Measurements from ENCODE around the gene ITIH3.
"Not testable (repeated sequence)": the region's sequence is repeated elsewhere in the genome, so short reads cannot be mapped to it uniquely, and the experiment has no call there.

ITIH3 gene, protein sequence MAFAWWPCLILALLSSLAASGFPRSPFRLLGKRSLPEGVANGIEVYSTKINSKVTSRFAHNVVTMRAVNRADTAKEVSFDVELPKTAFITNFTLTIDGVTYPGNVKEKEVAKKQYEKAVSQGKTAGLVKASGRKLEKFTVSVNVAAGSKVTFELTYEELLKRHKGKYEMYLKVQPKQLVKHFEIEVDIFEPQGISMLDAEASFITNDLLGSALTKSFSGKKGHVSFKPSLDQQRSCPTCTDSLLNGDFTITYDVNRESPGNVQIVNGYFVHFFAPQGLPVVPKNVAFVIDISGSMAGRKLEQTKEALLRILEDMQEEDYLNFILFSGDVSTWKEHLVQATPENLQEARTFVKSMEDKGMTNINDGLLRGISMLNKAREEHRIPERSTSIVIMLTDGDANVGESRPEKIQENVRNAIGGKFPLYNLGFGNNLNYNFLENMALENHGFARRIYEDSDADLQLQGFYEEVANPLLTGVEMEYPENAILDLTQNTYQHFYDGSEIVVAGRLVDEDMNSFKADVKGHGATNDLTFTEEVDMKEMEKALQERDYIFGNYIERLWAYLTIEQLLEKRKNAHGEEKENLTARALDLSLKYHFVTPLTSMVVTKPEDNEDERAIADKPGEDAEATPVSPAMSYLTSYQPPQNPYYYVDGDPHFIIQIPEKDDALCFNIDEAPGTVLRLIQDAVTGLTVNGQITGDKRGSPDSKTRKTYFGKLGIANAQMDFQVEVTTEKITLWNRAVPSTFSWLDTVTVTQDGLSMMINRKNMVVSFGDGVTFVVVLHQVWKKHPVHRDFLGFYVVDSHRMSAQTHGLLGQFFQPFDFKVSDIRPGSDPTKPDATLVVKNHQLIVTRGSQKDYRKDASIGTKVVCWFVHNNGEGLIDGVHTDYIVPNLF
- 0 reads per million in 2 donors for total RNA-seq

DNA sequence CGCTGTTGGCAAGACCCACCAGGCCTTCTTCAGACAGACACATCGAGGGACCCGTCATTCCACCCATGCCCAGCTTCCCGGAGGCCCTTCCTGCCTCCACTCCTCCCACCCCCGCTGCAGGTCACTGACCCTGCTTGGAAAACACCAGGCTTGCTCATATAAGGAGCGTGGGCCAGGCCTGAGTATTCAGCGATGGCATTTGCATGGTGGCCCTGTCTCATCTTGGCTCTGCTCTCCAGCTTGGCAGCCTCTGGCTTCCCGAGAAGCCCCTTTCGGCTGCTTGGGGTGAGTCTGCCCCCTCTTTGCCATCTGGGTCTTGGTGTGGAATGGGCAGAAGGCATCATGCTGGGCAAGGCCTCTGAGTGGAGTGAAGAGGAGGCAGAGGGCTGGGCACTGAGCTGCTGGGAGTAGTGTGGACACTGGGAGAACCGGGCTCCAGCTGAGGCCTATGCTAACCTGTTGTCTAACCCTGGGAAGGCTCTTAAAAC lies at the start of gene ITIH3:
Gene ITIH3, plus strand, starts transcription at position 185 of the 488 bp plus-strand sequence. Its CDS starts 8 bp downstream, at position 193.
- DNase-seq: no peak

DNA sequence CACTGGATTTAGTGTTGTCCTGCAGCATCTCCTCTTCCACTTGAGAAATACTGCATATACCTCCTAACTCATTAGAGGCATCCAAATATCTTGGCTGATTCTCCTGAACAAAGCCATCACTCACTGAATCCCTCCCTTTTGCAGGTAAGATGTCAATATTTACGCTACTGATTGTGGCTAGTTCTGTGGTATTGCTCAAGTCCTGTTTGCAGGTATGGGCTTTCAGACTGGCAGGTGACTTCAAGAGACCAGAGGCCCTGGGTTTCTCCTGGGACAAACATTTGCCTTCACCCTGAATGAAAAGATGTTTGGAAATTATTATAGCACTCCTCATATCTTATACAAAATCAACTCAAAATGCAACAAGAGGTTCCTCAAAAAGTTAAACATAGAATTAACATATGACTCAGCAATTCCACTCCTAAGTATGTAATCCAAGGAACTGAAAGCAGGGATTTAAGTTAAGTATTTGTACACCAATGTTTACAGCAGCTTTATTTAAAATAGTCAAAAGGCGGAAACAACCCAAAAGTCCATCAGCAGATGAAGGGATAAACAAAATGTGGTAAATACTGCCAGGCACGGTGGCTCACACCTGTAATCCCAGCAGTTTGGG lies 42.4 kb upstream of the ITIH3 start:
- DNase-seq: no peak

DNA sequence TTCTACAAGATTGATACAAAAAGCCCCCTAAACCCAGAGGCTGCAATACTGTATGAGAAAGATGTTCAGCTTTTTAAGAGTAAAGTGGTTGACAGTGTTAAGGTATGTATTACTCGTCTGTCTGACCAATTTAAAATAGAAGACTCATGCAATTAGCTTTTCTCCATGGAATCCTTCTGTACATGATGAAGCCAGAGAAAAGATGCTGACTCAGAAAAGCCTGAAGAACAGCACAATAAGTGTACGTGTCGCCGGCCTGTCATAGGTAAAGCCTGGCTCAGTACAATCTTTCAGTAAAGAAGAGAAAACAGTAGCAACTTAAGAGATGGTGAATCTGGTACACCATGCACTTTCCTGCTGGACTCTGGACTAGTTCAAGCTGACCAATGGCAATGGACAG lies 40.2 kb upstream of the ITIH3 start:
- DNase-seq: no peak

DNA sequence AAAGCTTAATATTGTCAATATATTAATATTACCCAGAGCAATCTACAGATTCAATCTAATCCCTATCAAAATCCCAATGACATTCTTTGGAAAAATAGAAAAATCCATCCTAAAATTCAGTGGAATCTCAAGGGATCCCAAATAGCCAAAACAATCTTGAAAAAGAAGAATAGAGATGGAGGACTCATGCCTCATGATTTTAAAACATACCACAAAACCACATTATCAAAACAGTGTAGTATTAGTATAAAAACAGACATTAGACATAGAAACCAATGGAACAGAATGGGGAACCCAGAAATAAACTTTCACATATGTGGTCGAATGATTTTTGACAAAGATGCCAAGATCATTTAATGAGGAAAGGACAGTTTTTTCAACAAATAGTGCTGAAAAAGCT lies 38.5 kb upstream of the ITIH3 start:
- DNase-seq: no peak

DNA sequence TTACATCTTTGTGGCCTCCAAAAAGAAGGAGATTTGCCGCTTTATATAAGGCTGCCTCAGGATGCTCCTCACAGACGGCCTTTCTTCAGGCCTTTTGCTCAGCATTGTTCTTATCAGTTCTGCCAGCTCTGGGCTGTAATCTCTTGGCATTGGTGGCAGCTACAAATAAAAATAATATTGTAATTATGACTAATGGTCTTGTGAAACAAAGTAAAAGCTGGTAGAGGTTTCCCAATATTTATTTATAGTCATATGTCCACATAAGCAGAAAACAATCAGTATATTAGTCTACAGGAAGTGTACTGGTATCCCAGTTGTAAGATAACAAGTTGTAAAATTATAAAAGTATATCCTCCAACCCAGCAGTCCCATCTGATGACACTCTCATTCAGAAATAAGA lies 31.1 kb upstream of the ITIH3 start:
- DNase-seq: no peak

DNA sequence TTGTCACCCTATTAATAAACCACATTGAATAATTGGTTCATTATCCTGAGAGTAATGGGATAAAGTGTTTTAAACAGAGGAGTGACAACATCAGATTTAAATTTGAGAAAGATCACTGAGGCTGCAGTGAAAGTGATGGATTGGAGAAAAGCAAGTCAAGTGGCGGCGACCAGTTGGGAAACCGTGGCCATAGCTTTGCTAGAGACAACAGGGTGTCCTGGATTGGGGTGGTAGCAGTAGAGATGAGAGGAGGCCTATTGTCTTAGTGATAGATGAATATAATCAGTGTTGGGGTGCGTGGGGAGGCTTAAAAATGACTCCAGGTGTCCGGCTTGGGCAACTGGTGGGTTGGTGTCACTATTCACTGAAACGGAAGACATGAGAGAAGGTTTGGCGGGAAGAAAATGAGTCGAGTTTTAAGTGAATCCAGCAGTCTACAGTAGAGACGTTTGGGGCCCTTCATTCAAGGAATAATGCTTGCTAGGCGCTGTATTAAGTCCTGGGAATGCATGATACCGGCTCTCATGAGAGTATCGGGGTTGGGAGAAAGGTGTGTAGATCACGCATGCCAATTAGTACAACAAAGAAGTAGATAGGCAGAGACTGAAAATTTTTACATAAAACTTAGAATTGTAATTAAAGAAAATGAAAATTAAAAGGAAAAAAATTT lies 24.7 kb upstream of the ITIH3 start:
- DNase-seq: no peak

DNA sequence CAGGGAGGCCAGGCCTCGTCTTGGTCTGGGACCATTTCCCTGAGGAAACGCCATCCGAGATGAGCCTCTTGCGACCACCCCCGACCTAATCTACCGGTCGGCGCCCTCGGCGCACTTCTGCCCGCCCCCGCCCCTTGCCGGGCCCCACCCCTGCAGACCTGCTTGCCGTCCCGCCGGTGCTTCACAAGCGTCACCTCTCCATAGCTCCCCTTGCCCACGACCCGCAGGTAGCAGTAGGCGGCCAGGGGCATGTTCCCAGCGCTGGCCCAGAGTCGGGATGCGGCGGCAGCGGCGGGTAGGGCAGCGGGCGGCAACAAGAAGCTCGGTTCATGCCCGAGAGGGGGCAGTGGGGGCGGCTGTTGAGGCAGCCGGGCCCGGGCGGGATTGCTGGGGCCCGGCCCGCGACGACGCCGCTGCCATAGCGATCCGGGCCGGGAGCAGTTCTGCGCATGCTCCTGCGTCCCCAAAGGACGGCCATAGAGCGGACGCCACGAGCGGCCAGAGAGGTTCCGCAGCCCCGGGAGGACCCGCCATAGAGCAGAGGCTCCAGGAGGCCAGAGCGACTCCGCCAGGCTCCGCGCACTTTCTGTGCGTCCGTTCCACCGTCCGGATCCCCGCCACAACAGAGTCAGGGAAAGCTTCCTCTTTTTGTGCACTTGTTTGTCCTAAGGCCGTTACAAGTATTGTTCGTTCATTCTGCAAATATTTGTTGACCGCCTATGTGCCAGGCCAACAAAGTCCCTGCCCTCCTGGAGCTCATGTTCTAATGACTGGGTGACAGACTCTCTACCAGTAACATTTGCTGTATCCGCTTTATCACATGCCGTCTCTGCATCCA lies 23.9 kb upstream of the ITIH3 start, which contains the start of gene NEK4:
Gene NEK4, minus strand, starts transcription at position 445 of the 838 bp plus-strand sequence. Its CDS starts 194 bp downstream, at position 251.
- DNase-seq: peak; percentile 54

DNA sequence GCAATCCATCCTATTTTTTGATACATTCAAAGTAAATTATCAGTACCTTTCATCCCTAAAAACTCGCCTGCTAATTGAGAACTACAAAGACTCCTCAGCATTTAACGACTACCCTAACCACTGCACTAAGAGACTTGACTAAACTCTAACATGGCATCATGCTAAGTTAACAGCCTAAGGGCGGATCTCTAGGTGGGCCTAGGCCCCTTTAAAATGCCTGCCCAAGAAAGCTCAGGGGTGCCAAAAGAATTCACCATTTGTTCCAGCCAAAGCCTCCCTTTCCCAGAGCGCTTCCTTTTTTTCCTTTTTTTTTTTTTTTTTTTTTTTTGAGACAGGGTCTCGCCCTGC lies 23.3 kb upstream of the ITIH3 start:
- DNase-seq: no peak

DNA sequence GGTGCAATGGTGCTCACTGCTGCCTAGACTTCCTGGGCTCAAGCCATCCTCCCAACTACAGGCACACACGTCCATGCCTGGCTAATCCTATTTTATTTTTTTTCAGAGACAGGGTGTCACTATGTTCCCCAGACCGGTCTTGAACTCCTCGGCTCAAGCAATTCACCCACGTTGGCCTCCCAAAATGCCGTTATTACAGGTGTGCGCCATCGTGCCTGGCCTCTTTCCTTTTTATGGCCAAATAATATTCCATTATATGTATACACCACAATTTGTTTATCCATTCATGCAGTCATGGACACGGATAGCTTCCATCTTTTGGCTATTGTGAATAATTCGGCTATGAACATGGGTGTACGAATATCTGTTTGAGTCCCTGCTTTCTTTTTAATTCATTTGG lies 22.9 kb upstream of the ITIH3 start:
- no peak for DNase-seq

DNA sequence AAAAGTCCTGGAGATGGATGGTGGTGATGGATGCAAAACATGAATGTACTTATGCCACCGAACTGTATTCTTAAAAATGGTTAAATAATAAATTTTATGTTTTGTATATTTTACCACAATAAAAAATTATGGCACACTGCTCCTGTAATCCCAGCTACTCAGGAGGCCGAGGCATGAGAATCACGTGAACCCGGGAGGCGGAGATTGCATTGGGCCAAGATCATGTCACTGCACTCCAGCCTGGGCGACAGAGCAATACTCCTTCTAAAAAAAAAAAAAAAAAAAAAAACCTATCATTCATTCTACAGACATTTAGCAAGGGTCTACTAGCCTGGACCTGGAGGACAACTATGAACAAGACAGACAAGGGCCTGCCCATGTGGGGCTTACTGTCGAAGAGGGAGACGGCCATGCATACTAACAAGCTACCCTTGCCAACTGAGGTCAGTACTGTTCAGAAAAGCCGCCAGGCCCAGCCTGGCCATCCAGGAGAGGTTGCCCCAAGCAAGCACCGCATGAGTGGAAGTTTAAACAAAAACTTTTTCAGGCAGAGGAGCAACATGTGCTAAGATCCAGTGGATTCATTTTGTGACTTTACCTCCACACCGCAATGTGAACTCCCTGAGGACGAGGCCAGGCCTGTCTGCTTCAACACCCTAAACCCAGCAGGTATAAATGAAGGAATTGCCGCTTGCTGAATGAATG lies 21.1 kb upstream of the ITIH3 start:
- DNase-seq: no peak

DNA sequence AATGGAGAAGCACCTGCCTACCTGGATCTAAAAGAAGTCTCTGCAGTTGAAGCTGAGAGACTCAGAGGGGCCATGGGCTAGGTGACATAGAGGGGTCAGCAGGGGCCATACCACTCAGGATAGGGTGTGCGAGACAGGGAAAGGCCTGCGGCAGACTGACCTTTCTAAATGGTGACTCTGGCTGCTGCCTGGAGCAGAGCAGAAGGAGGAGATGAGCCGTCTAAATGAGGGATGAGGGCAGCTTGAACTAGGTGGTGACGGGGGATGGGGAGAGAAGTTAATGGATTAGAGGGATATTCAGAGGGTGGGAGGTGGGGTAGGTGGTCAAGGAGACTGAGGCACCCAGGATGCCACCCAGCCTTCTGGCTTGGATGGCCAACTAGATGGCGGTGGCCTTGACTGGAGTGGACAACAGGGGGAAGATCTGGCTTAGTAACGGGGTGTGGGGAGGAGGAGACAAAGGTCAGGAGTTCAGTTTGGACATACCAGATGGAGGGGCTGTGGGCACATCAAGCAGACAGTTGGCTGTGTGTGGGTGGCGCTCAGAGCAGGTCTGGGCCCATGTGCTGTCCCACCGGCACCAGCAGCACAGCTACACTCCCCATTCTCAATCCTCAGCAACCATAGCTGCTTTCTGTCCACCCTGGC lies 20.4 kb upstream of the ITIH3 start:
- DNase-seq: no peak

DNA sequence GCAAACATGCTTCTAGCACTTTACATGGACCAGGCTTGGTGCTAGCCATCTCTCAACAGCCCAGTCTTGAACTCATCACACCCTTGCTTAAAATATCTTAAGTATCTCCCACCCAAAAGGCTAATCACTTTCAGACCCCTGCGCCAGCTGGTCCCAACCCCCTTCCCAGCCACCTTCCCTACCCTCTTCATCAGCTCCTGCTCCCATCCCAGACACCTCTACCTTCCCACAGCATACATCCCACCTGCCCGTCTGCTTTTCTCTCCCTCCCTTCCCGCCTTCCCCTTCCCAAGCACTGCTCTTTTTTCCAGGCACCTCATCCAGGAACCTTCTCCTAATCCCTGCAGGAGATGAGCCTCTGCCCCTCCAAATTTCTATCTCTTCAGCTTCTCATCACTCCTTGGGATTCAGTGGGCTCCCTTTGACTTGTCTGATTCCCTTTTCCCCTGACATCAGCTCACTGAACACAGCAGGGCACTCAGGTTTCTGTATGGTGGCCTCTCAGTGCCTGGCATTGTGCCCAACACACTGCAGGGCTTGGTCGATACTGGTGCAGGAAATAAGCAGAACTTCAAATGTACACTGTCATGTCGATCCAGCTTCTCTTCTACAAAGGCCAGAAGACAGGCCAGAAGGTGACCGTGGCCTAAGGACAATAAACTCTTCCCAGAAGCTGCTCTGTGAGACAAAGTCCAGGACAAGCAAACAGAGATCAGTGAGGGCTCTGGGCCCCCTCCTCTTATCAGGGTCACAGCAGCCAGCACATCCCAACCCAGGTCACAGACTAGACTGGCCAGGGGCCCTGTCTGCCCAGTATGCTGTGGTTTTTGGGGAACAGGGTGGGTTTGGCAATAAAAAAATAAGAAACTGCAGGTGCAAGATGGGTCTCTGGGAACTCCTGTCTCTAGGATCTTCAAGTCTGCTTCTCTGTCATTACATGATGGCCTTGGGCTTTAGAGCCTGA lies 19.4 kb upstream of the ITIH3 start:
- no peak for DNase-seq

DNA sequence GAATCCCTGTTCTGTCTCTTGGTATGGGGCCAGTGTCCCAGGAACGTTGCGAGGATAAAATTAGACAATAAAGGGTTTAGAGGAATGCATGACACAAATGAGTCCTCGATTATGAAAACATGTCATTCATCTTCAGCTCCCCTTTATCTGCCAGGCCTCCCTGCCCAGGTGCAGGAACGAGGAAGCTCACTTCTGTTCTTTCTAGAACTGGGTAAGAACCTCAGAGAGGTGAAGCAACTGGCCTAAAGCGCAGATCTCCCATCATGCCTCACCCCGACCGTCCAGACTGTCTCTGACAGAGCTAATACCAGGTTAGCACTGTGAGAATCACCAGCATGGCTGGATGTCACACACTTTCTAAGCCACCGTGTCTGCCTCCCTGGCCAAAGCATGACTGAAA lies 18.7 kb upstream of the ITIH3 start:
- no peak for DNase-seq

DNA sequence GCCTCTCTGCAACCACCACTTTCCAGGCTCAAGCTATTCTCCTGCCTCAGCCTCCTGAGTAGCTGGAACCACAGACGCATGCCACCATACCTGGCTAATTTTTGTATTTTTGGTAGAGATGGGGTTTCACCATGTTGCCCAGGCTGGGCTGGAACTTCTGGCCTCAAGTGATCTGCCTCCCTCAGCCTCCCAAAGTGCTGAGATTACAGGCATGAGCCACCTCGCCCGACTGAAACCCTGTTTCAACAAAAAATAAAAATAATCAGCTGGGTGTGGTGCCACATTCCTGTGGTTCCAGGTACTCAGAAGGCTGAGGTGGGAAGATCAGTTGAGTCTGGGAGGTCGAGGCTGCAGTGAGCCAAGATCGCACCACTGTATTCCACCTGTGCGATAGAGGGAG lies 18.1 kb upstream of the ITIH3 start:
- not testable (repeated sequence) for DNase-seq

DNA sequence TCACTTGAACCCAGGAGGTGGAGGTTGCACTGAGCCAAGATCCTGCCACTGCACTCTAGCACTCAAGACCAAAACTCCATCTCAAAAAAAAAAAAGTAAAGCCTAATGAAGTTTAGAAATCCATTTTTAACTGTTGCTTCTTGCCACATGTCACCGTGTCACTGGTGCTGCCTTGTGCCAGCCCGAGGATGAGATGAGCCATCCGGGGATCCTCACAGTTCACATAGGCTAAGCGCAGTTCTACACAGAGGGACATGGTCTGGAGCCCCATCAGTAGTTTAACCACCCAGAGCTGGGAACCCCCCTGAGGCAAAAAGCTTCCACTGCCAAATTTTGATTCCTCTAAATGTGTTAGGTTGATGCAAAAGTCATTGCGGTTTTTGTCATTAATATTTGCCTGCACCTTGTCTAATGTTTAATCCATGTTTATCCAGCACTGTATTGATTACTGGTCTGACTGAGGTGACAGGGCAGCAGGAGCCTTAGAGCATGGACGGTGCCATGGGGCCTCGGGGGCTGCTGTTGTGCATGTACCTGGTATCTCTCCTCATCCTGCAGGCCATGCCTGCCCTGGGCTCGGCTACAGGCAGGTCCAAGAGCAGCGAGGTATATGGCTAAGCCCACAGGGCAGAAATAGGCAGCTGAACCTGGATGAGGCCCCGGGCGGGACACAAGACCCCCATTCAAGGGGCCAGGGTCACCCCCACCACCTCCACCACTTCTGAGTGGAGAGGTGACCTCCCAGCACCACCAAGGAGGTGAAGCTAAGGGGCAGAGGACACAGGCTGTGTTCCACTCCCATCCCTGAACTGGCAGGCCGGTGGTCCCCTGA lies 17.3 kb upstream of the ITIH3 start, which contains the start of gene ITIH1:
Gene ITIH1, plus strand, starts transcription at position 473 of the 832 bp plus-strand sequence. Its CDS starts 17 bp downstream, at position 490.
- no peak for DNase-seq

DNA sequence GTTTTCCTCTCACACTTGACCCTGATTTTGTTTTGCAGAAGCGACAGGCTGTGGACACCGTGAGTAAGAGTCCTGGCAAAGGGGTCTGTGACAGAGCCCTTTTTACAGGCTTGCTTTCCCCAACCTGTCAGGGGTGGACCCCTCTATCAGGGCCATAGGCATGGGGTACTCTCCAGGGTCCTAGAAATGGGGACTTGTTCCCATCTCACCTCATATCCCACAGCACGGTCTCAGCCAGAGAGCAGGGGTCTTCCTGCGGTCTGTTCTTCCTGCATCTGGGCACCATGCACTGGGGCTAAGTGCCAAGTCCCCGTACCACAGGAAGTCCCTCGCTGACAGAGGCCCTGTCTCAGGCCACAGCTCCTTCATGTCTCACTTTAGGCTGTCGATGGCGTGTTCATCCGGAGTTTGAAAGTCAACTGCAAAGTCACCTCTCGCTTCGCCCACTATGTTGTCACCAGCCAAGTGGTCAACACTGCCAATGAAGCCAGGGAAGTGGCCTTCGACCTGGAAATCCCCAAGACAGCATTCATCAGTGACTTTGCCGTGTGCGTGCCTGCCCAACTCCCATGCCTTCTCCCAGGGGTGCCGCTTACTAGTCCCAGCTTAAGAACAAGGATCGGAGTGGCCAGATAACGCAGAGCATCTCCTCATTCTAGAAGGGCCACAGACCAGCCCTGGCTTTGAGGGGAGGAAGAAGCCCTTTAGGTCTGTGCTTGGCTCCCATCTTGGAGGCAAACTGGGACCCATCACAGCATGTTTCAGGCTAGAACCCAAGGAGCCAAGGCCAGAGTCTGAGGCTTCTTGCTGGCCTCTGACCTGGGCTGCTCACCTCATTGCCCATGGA lies 16.4 kb upstream of the ITIH3 start:
- no peak for DNase-seq
